Body of pancreas (tissue), 4 donors: Measurements from ENCODE around the gene GABRP.

Experiments
- POLR2A ChIP-seq, 3 donors: fragments of 450-650 bp; IDR thresholded peaks; one replicate each; pipeline ENCODE4 v1.6.1; 2016; ENCODE audit warnings: antibody characterized with exemption in 3 of 3, mild to moderate bottlenecking in 2 of 3
- TF ChIP-seq, protein P1 (sequence below), 7 experiments: fragments of 450-650 bp in 4 of 7; fragments of 200-600 bp in 3 of 7; sonication (generic) in 3 of 7; IDR thresholded peaks; one replicate each; pipeline ENCODE4 v1.5.1; 2016 to 2019; ENCODE audit warnings: antibody characterized with exemption in 7 of 7

DNA sequence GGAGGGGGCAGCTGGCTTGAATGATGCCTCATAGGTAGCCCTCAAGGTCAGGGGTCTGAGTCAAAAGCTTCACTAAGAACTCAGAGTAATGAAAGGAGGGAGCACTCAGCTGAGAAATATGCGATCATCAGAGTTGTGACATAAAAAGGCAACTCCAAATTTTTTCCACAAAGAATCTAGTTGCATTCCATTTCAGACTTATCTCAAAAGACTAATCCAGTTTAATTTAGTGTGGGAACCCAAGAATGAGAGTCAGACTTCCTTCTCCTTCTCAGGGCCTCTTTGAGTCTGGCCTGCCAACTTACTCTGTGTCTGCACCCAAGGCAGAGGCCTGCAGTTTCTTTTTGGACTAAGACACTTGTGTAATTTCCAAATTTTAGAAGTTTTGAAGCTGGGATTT lies 34.7 kb downstream of the GABRP start:
- no peak for TF ChIP-seq POLR2A (IDR thresholded peaks at IDR 0.05)
- TF ChIP-seq, protein P1, sequence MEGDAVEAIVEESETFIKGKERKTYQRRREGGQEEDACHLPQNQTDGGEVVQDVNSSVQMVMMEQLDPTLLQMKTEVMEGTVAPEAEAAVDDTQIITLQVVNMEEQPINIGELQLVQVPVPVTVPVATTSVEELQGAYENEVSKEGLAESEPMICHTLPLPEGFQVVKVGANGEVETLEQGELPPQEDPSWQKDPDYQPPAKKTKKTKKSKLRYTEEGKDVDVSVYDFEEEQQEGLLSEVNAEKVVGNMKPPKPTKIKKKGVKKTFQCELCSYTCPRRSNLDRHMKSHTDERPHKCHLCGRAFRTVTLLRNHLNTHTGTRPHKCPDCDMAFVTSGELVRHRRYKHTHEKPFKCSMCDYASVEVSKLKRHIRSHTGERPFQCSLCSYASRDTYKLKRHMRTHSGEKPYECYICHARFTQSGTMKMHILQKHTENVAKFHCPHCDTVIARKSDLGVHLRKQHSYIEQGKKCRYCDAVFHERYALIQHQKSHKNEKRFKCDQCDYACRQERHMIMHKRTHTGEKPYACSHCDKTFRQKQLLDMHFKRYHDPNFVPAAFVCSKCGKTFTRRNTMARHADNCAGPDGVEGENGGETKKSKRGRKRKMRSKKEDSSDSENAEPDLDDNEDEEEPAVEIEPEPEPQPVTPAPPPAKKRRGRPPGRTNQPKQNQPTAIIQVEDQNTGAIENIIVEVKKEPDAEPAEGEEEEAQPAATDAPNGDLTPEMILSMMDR (IDR thresholded peaks at IDR 0.05) = no peak
